Fibroblast of upper back skin (primary cell): ENCODE data around the gene CYSRT1.
"Not testable (repeated sequence)": the region's sequence is repeated elsewhere in the genome, so short reads cannot be mapped to it uniquely, and the experiment has no call there.

ENCODE experiments used
- DNase-seq: peaks from one replicate; pipeline ENCODE4 v3.0.0-alpha.2; 2013

CYSRT1 gene

DNA sequence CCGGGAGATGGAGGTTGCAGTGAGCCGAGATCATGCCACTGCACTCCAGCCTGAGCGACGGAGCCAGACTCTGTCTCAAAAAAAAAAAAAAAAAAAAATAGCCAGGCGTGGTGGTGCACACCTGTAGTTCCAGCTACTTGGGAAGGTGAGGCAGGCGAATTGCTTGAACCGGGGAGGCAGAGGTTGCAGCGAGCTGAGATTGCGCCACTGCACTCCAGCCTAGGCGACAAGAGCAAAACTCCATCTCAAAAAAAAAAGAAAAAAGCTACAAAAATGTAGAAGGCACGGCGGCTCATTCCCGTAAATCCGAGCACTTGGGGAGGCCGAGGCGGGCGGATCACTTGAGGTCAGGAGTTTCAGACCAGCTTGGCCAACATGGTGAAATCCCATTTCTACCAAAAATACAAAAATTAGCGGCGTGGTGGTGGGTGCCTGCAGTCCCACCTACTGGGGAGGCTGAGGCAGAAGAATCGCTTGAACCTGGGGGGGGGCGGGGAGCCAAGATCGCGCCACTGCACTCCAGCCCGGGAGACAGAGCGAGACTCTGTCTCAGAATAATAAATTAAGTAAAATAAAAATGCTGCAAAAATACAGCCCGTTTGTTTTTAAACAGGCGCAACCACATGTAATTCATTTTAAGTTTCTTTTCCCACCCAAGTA is 14.7 kb downstream of the CYSRT1 start:
- not testable (repeated sequence) for DNase-seq

DNA sequence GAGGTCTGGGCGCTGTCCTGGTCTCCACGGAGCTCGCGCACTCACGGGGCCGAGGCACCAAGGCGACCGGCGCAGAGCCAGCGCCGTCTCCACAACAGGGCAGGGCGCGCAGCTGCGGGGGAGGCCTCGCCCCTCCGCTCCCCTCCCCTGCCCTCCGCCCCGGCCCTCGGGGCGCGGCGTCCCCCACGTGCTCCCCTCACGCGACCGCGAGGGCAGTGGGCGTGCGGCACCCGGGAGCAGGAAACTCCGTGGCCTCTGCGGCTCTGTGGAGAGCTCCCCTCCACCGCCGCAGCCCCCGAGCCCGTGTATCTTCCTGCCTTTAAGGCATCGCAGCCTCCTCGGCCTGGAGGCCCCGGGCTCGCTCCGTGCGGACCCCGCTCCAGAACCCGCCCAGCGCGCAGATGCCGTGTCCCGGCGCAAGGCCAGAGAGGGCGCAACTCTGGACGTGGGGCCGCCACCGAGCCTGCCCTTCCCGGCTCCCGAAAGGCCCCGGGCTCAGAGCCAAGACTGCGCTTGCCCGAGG is 15.4 kb downstream of the CYSRT1 start:
- peak; percentile 54 for DNase-seq

DNA sequence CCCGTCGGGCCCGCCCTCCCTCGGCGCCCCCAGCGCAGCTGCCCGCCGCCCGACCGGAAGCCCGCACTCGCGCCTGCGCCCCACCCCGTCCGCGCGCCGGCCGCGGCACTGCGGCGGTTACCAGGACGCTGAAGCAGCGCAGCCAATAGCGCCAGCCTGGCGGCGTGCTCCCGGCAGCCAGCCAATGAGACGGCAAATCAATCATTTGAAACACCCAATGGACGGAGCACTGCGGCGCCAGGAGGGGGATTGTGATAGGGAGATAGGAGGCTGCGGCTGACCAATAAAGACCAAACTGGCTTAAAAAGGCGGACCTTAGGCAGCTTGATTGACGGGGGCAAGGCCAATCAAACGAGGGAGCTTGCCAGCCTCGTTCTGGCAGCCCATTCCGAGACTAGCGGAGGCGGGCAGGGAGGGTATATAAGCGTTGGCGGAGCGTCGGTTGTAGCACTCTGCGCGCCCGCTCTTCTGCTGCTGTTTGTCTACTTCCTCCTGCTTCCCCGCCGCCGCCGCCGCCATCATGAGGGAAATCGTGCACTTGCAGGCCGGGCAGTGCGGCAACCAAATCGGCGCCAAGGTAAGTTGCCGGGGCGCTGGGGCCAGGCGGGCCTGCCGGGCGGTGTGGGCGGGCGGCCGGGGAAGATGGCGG is 16.0 kb downstream of the CYSRT1 start, which contains the start of gene TUBB4B:
TSS of gene TUBB4B (plus strand) at position 447 of the 649 bp plus-strand sequence. CDS start at position 521, 74 bp downstream.
- peak; percentile 100 for DNase-seq

DNA sequence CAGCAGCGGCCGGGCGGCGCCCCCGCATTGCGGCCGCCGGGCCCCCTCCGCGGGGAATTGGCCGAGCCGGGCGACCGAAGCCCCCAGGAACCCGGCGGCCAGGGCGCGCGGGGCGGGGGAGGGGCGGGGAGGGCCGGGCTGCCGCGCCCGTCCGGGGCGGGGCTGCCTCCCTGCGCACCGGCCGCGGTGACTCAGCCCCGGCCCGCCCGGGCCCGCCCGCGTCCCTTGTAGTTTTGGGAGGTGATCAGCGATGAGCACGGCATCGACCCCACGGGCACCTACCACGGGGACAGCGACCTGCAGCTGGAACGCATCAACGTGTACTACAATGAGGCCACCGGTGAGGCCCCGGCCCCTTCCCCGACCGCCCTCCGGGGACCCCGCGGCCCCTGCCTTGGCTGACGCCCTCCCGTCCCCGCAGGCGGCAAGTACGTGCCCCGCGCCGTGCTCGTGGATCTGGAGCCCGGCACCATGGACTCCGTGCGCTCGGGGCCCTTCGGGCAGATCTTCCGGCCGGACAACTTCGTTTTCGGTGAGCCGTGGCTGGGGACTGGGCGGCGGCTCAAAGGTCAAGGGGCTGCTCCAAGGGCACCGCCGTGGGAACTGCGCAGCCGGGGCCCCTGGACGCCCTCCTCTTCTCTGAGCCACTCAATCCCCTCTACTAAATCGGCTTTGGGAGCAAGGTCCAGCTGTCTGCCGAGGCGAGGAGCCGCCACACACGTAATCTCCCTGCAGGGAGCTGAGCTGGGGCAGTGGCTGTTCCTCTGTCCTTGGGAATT is 16.7 kb downstream of the CYSRT1 start:
- DNase-seq: peak; percentile 33

DNA sequence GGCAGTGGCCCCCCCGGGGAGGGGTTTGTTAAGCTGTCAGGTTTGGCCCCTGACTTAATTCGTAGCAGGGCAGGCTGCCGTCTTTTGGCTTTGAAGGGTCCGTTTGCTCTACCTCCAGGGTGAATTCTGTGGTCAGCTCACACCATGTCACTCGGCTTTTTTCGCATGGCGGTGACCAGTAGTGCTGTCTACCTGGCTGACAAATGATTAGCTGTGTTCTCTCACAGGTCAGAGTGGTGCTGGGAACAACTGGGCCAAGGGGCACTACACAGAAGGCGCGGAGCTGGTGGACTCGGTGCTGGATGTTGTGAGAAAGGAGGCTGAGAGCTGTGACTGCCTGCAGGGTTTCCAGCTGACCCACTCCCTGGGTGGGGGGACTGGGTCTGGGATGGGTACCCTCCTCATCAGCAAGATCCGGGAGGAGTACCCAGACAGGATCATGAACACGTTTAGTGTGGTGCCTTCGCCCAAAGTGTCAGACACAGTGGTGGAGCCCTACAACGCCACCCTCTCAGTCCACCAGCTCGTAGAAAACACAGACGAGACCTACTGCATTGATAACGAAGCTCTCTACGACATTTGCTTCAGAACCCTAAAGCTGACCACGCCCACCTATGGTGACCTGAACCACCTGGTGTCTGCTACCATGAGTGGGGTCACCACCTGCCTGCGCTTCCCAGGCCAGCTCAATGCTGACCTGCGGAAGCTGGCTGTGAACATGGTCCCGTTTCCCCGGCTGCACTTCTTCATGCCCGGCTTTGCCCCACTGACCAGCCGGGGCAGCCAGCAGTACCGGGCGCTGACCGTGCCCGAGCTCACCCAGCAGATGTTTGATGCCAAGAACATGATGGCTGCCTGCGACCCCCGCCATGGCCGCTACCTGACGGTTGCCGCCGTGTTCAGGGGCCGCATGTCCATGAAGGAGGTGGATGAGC is 17.6 kb downstream of the CYSRT1 start:
- no peak for DNase-seq

DNA sequence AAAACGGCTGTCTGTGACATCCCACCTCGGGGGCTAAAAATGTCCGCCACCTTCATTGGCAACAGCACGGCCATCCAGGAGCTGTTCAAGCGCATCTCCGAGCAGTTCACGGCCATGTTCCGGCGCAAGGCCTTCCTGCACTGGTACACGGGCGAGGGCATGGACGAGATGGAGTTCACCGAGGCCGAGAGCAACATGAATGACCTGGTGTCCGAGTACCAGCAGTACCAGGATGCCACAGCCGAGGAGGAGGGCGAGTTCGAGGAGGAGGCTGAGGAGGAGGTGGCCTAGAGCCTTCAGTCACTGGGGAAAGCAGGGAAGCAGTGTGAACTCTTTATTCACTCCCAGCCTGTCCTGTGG is 18.3 kb downstream of the CYSRT1 start:
- DNase-seq: not testable (repeated sequence)

DNA sequence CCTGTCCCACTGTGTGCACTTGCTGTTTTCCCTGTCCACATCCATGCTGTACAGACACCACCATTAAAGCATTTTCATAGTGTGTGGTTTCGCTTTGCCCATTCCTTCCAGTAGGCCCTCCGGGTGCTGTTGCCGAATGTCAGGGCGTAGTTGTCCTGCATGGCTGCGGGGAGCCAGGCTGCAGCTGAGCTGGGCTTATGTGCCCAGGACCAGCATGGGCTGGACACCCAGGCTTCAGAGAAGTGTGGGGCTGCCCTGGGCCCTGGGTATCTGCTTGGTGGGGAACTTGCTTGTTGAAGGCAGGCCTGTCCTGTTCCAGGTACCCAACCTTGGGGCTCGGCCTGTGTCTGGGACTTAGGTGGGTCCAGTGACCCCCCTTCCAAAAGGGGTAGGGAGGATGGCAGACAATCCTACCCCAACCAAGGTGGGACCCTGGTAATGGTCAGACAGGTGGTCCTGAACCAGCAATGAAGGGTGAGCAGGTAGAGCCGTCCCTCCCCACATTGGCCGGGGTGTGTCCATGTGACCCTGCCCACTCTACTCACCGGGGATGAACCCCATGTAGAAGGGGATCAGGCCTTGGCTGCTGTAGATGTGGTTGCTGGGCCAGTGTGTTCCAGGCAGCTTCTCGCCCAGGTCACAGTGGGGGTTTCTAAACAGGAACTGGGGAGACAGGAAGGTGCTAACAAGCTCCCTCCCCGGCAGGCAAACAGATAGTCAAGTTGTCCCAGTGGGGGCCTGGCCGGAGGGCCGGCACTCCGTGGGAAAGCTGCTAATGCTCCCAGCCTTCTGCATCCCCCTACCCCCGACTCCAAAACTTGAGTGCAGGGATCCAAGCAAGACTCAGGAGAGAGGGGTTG is 18.9 kb downstream of the CYSRT1 start:
- DNase-seq: no peak

DNA sequence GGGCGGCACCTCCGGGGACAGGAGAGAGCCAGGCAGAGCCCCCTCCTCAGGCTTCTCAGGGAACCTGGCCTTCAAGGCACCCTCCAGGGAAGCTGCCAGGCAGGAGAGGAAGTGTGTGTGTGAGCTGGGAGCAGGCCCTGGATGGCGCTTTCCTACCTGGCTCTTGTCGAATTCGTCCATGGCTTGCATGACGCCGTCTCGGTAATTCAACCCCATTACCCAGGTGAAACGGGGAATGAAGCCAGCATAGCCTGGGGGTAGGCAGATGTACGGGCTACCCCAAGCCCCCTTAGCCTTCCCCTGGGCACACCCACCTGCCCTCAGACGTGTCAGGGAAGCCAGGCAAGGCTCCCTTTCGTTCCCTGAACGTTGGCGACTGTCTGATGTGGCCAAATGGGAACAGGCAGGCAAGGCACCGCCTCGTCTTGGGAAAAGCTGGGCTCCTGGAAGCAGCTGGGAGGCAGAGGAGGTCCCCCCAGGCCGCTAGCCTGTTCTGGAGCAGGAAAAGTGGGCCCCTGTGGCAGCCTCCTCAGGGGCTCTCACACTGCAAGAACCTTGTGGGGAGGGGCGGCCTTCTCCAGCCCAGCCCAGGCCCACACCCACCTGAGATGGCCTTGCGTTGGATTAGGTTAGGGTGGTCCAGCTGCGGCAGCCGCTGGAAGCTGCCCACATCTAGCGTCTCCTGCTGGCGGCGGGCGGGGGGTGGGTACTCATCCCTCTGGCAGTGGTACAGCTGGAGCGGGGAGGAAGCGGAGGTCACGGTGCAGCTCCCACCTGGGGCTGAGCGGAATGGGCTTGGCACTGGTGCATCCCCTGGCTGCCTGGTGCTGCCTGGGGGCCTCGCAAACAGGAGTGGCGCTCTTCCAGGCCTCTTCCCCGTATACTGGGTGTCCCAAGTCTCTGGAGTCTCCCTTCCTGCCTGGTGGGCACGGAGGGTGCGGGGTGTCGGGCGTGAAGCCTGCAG is 19.8 kb downstream of the CYSRT1 start:
- no peak for DNase-seq

DNA sequence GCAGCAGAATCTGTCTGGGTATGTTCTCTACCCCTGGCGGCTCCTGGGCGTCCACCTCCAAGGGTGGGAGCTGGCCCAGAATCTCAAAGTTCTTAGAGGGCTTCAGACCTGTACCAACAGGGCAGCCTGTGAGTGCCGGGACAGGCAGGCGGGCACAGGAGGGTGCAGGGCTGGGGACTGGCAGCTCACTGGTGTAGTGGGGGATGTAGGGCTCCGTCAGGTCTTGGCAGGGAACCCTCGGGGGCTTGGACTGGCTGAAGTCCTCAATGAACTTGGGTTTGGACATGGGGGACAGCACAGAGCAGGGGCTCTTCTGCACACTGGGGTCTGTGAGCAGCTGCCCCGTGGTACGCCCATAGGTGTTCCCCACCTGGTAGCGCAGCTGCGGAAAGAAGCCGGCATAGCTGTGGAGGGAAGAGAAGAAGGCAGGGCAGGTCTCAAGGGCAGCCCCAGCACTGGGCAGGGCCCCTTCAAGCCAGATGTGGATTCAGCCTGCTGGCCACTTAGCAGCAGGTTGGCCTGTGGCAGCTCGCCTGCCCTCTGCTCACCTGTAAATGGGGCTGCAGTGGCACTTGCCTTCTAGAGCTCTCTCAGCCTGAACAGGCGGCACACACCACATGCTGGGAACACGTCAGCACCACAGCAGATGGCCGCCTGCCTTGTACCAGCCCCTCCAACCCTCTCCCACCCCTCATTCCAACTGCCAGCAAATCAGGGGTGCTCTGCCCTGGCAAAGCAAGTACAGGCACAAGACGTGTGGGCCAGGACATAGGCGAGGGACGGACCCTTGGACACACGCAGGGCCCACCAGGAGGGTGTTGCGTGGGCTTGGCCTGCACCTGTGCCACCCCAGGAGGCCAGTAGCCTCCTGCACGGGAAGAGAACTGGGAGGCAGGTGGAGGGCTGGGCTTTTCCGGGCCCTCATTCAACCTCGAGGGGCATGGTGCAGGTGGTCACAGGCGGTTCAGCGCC is 20.8 kb downstream of the CYSRT1 start:
- DNase-seq: no peak

DNA sequence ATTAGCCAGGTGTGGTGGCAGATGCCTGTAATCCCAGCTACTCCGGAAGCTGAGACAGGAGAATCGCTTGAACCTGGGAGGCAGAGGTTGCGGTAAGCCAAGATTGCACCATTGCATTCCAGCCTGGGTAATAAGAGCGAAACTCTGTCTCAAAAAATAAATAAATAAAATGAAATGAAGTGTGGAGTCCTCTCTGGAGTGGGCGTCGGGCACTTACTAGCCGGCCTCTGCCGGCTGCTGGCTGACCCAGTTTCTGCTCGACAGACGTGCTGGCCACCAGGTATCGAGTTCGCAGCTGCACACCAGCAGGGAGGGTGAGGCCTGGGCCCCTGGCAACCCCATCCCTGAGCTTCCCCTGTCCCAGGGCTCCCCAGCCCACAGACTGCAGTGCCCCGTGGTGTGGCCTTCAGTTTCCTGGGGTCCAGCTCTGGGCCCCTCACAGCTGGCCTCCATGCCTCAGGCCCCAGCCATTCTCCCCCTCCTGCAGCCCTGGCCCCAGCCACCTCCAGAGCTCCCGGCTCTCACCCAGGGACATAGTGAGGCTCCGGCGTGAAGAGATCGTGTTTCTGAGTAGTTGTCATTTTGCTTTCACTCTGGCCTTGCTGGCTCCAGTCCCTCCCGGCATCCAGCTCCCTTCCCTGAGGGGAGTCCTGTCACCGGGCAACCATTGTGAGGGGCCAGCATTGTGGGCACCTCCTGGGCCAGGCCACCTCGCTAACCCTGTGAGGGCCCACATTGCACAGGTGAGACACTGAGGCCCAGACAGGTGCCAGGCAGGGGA is 22.4 kb downstream of the CYSRT1 start:
- DNase-seq: no peak

DNA sequence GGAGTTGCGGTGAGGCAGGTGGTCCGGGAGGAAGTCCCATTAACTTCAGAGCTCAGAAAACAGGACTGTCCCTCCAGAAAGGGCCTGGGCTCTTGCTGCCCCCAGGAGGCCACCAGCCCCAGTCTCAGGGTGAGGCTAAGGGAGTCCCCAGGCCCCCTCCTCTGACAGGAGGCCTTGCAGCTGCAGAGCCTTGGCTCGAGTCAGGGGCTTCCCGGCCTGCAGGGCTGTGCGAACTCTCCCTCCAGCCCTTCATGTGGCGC is 22.9 kb downstream of the CYSRT1 start:
- no peak for DNase-seq

DNA sequence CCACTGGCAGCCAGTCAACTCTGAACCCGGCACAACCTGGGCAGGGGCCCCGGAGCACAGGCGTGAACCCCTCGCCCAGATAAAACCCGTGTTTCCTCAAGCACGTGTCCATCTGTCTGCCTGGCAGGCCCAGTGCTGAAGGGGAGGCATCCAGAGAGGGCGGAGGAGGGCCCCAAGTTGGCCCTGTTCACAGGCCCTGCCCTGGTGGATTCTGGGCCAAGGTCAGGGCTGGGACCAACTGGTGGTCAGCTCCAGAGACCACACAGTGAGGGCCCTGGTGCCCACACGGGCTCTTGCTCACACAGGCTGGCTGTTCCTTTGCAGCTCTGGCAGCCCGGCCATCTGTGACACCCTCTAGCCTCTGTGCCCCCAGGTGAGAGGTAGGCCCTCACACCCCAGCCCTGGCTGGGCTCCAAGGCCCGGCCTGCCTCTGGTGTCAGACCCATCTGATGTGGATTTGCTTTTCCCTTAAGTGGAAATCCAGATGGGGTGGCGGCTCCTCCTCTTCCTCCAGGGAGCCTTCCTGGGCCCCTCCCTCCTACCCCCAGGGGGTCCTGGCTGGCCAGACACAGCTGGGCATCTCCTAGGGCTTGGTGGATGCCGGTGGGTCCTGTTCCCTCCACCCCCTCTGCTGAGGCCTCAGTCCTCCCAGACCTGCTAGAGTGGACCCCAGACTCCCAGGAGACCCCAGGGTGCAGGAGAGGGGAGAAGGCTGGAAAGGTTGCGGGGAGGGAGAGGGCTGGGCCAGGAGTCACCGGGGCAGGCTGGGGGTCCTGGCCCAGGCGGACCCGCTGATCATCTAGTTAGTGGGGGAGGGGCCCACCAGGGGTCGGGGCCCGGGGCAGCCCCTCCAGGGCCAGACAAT is 25.6 kb downstream of the CYSRT1 start:
- no peak for DNase-seq

DNA sequence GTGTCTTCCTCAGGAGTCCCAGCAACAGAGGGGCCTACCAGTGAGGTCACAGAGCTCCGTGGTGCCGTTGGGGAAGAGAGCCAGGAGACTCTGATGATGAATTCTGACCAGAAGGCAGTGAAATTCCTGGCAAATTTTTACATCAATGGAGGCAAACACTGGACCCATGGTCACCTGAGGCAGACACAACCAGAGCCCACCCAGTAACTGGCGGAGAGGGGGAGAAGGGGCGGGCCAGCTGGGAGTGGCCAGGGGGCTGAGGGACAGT is 26.2 kb downstream of the CYSRT1 start, which contains the start of gene STPG3:
TSS of gene STPG3 (plus strand) at position 93 of the 268 bp plus-strand sequence. CDS start at position 94, 1 bp downstream.
- DNase-seq: no peak

DNA sequence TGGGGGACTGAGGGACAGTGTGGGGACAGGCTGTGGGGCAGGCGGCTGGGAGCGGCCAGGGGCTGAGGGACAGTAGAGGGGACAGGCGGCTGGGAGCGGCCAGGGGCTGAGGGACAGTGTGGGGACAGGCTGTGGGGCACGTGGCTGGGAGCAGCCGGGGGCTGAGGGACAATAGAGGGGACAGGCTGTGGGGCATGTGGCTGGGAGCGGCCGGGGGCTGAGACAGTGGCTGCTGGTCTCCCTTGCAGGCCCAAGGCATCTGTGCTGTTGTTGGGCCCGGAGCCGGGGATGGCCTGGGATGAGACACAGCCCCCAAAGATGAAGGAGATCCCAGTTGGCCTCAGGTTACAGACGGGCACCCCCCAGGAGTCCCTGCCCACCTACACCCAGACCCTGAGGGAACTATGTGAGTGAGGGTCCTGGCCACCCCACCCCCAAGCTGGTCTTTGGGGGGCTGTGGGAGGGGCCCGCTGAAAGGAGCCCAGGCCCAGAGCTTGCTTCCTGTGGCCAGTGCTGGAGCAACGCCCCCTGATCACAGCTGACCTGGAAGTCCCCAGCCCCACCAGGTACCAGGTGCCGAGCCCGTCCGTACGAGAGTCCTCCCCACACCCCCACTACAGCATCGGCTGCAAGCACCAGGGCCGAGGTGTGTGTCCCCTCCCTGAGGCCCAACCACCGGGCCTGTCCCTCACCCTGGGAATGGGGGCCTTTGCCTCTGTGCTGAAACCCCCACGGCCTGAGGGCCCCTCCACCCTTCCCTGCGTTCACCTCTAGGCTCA is 26.7 kb downstream of the CYSRT1 start:
- DNase-seq: no peak

DNA sequence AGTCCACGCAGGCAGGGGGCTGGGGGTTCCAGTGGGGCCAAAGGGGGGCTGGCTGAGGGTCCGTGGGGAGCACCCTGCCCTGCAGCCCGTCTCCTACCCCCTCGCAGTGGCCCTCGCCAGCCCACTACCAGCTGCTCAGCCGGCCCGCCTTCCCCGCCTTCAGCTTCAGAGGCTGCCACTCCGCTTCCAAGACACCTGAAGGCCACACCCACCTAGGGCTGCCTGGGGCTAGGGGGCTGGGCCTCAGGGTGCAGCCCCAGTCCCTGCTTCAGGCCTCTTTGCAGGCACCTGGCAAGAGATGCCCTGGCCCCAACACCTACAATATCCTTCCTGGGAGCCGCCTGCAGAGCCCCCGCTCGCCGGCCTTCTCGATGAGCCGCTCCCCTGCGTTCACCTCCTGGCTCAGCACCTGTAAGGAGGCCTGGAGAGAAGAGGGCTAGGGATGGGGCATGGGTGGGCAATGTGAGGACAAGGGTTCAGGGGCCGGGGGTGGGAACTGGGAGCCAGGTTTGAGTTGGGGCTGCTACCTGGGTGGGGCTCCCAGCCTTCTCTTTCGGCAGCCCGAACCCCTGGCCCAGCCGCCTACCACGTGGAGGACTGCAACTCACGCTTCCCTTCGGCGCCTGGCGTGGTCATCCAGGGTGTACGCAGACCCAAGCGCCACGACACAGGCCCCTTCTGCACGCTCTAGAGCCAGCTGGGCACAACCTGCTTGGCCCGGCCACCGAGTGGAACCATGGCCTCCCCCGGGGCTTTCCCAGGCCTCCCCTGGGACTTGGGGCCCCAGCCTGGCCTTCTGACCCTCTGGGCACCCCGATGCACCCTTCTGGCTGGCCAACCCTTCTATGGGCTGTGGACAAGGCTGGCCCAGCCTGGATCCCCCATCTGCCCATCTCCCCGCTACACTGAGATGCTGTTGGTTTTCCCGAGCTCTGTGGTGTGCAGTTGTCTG is 27.9 kb downstream of the CYSRT1 start:
- DNase-seq: no peak
